ENCODE data around the gene B4GALT6.

The B4GALT6 gene

GRCh38 chr18:31598021-31598805 is 86.2 kb downstream of the B4GALT6 start:
- Histone ChIP-seq H3K36me3 (ENCODE audit: control insufficient read depth, insufficient read depth, low read length) (no peaks in the 10 kb centered on the region), H3K27me3 (replicated peaks; ENCODE audit: control insufficient read depth, insufficient read depth, low read length) (no peaks in the 10 kb centered on the region), H3K4me3 (replicated peaks; ENCODE audit: low read depth, low read length) (no peak overlapping the region)
- TF ChIP-seq CTCF (IDR thresholded peaks at IDR 0.05; ENCODE audit: insufficient read depth, low read length, poor library complexity, severe bottlenecking) = no peak
- DNase-seq (ENCODE audit: extremely low read depth, insufficient read length) = no peak

GRCh38 chr18:31596081-31596872 is 88.1 kb downstream of the B4GALT6 start:
- no peak for TF ChIP-seq CTCF (IDR thresholded peaks at IDR 0.05; ENCODE audit: insufficient read depth, low read length, poor library complexity, severe bottlenecking)
- H3K27me3 ChIP-seq (replicated peaks; ENCODE audit: control insufficient read depth, insufficient read depth, low read length) = no peaks in the 10 kb centered on the region
- H3K36me3 ChIP-seq (ENCODE audit: control insufficient read depth, insufficient read depth, low read length) = no peaks in the 10 kb centered on the region
- no peak overlapping the region for H3K4me3 ChIP-seq (replicated peaks; ENCODE audit: low read depth, low read length)
- no peak for DNase-seq (ENCODE audit: extremely low read depth, insufficient read length)

DNA sequence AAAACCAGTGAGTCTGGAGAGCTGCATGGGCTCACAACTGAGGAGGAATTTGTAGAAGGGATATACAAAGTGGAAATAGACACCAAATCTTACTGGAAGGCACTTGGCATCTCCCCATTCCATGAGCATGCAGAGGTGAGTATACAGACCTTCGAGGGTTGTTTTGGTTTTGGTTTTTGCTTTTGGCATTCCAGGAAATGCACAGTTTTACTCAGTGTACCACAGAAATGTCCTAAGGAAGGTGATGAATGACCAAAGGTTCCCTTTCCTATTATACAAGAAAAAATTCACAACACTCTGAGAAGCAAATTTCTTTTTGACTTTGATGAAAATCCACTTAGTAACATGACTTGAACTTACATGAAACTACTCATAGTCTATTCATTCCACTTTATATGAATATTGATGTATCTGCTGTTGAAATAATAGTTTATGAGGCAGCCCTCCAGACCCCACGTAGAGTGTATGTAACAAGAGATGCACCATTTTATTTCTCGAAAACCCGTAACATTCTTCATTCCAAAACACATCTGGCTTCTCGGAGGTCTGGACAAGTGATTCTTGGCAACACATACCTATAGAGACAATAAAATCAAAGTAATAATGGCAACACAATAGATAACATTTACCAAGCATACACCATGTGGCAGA is 89.1 kb downstream of the B4GALT6 start:
- no peak for DNase-seq (ENCODE audit: extremely low read depth, insufficient read length)
- H3K27me3 ChIP-seq (replicated peaks; ENCODE audit: control insufficient read depth, insufficient read depth, low read length) = no peaks in the 10 kb centered on the region

DNA sequence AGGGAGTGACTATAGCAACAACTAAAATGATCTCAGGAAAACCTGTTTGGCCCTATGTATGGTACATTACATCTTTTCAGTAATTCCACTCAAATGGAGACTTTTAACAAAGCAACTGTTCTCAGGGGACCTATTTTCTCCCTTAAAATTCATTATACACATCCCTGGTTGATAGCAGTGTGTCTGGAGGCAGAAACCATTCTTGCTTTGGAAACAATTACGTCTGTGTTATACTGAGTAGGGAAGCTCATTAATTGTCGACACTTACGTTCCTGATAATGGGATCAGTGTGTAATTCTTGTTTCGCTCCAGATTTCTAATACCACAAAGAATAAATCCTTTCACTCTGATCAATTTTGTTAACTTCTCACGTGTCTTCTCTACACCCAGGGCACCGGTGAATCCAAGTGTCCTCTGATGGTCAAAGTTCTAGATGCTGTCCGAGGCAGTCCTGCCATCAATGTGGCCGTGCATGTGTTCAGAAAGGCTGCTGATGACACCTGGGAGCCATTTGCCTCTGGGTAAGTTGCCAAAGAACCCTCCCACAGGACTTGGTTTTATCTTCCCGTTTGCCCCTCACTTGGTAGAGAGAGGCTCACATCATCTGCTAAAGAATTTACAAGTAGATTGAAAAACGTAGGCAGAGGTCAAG is 91.7 kb downstream of the B4GALT6 start:
- DNase-seq (ENCODE audit: extremely low read depth, insufficient read length) = no peak
- no peaks in the 10 kb centered on the region for H3K27me3 ChIP-seq (replicated peaks; ENCODE audit: control insufficient read depth, insufficient read depth, low read length)
- no peaks in the 10 kb centered on the region for H3K36me3 ChIP-seq (ENCODE audit: control insufficient read depth, insufficient read depth, low read length)
- TF ChIP-seq CTCF (IDR thresholded peaks at IDR 0.05; ENCODE audit: insufficient read depth, low read length, poor library complexity, severe bottlenecking) = no peak
- no peak overlapping the region for H3K4me3 ChIP-seq (replicated peaks; ENCODE audit: low read depth, low read length)

More for the DNA sequence above, 89.1 kb downstream of the B4GALT6 start:
- Histone ChIP-seq H3K36me3 (ENCODE audit: control insufficient read depth, insufficient read depth, low read length) (no peaks in the 10 kb centered on the region), H3K4me3 (replicated peaks; ENCODE audit: low read depth, low read length) (no peak overlapping the region)
- no peak for TF ChIP-seq CTCF (IDR thresholded peaks at IDR 0.05; ENCODE audit: insufficient read depth, low read length, poor library complexity, severe bottlenecking)

DNA sequence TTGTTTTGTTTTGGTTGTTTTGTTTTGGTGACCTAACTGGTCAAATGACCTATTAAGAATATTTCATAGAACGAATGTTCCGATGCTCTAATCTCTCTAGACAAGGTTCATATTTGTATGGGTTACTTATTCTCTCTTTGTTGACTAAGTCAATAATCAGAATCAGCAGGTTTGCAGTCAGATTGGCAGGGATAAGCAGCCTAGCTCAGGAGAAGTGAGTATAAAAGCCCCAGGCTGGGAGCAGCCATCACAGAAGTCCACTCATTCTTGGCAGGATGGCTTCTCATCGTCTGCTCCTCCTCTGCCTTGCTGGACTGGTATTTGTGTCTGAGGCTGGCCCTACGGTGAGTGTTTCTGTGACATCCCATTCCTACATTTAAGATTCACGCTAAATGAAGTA is 92.8 kb downstream of the B4GALT6 start, which contains the start of gene TTR:
TTR (plus strand) TSS at position 250 of the 400 bp plus-strand sequence; CDS start at position 276, 26 bp downstream.
- Histone ChIP-seq H3K4me3 (replicated peaks; ENCODE audit: low read depth, low read length) (no peak within 1 kb of the TSS), H3K27me3 (replicated peaks; ENCODE audit: control insufficient read depth, insufficient read depth, low read length) (no peaks in the 10 kb centered on the region), H3K36me3 (ENCODE audit: control insufficient read depth, insufficient read depth, low read length) (no peaks in the 10 kb centered on the region)
- TF ChIP-seq CTCF (IDR thresholded peaks at IDR 0.05; ENCODE audit: insufficient read depth, low read length, poor library complexity, severe bottlenecking) = no peak
- no peak for DNase-seq (ENCODE audit: extremely low read depth, insufficient read length)
